Measurements from ENCODE around the gene CASZ1. TPM values are rescaled to one million over a fixed set of nuclear protein-coding genes. Genes with fewer than 3 reads are reported as not detected.

The CASZ1 gene
- total and polyA plus RNA-seq, 2 donors (not counting 3 experiments of a cell fraction or from before 2014, with no cell fraction given) = 1.5 to 5.2 TPM

DNA sequence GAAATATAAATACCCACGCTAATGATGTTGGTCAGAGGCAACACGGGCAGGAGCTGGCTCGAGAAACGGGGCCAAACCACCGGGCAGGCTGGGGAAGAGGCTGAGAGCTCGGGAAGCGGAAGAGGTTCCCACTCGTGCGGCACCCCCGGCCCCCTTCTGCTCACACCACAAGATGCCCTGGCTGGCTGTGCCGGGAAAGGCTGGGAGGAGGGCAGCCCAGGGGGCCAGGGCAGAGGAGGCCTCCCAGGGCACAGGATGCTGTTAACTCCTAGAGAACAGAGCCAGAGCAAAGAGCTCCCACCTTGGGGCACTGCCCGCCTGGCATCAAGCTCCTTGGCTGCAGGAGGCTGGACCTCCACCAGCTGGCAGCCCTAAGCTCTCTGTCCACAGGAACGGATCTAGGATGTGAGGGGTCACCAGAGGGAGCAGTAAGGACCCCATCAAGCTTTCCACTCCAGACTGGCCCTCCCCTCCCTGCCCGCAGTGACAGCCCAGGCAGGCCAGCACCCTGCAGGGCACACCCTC is 44.8 kb downstream of the CASZ1 start:
- Histone ChIP-seq H3K79me2 (ENCODE audit: control insufficient read depth, insufficient read depth, low read length) (no peaks in the 10 kb centered on the region), H3K9ac (replicated peaks; ENCODE audit: extremely low read depth, insufficient read depth, low read length) (no peak overlapping the region), H3K27me3 (ENCODE audit: control insufficient read depth in 2 of 2, insufficient read depth in 2 of 2, low read length in 2 of 2) (no peaks in the 10 kb centered on the region), H3K4me2 (ENCODE audit: insufficient read depth, low read length) (no peak overlapping the region), H2AFZ (ENCODE audit: low read depth, low read length) (no peak overlapping the region), H3K27ac (ENCODE audit: insufficient read depth, low read depth, low read length) (no peak overlapping the region), H3K36me3 (ENCODE audit: control insufficient read depth in 2 of 2, extremely low read depth in 1 of 2, insufficient read depth in 2 of 2, low read length in 2 of 2) (no peaks in the 10 kb centered on the region), H3K4me3 (replicated peaks in 1 of 3; ENCODE audit: insufficient read depth in 1 of 3, low read depth in 1 of 3, low read length in 3 of 3) (no peak overlapping the region), H3K4me1 (ENCODE audit: control insufficient read depth, extremely low read depth, insufficient read depth, low read length) (no peaks in the 10 kb centered on the region), H4K20me1 (replicated peaks; ENCODE audit: control insufficient read depth, extremely low read depth, insufficient read depth, low read length) (no peaks in the 10 kb centered on the region), H3K9me1 (replicated peaks; ENCODE audit: control insufficient read depth, extremely low read depth, insufficient read depth, low read length) (no peaks in the 10 kb centered on the region), H3K9me3 (replicated peaks; ENCODE audit: control insufficient read depth, insufficient read depth, low read length) (no peaks in the 10 kb centered on the region)
- FAIRE-seq (no peak), DNase-seq (ENCODE audit: low read depth, low spot score) (no peak)
- intact Hi-C loops (cut with micrococcal nuclease) (no loop called here), dilution Hi-C loops (cut with MboI; ENCODE audit: extremely low pct_ligation_motif_present, low sequenced_read_pairs) (no loop called here)
- ChIA-PET CTCF (no interaction called here), POLR2A (no interaction called here)
- no TSS peak for BruUV-seq (replicated peaks)
- TF ChIP-seq JUN (IDR thresholded peaks at IDR 0.05; ENCODE audit: borderline replicate concordance, insufficient read depth, insufficient read length, low read depth) = no peak
- no peak for TF ChIP-seq POLR2AphosphoS5 (IDR thresholded peaks at IDR 0.05; ENCODE audit: insufficient read depth, low read depth, low read length)
- TF ChIP-seq EZH2 (IDR thresholded peaks at IDR 0.05; ENCODE audit: borderline replicate concordance, low read depth, low read length, severe bottlenecking) = no peak
- TF ChIP-seq, protein P1, sequence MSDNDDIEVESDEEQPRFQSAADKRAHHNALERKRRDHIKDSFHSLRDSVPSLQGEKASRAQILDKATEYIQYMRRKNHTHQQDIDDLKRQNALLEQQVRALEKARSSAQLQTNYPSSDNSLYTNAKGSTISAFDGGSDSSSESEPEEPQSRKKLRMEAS (IDR thresholded peaks at IDR 0.05; ENCODE audit: insufficient read depth, insufficient read length) = no peak
- no peak for TF ChIP-seq FOS (IDR thresholded peaks at IDR 0.05; ENCODE audit: borderline replicate concordance, insufficient read depth, low read length)
- no peak for TF ChIP-seq GATA2 (IDR thresholded peaks at IDR 0.05; ENCODE audit: insufficient read depth, insufficient read length, low read depth, low read length)
- no peak for TF ChIP-seq MYC (IDR thresholded peaks at IDR 0.05; ENCODE audit: low read depth, low read length)
- TF ChIP-seq, protein P2, sequence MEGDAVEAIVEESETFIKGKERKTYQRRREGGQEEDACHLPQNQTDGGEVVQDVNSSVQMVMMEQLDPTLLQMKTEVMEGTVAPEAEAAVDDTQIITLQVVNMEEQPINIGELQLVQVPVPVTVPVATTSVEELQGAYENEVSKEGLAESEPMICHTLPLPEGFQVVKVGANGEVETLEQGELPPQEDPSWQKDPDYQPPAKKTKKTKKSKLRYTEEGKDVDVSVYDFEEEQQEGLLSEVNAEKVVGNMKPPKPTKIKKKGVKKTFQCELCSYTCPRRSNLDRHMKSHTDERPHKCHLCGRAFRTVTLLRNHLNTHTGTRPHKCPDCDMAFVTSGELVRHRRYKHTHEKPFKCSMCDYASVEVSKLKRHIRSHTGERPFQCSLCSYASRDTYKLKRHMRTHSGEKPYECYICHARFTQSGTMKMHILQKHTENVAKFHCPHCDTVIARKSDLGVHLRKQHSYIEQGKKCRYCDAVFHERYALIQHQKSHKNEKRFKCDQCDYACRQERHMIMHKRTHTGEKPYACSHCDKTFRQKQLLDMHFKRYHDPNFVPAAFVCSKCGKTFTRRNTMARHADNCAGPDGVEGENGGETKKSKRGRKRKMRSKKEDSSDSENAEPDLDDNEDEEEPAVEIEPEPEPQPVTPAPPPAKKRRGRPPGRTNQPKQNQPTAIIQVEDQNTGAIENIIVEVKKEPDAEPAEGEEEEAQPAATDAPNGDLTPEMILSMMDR (IDR thresholded peaks at IDR 0.05; ENCODE audit: extremely low read depth in 1 of 2, insufficient read depth in 1 of 2, low read depth in 1 of 2, low read length in 2 of 2) = no peak
